ENCODE data around the gene ANO4. TPM values are rescaled to one million over a fixed set of nuclear protein-coding genes. Genes with fewer than 3 reads are reported as not detected.

Gene ANO4
- total and polyA plus RNA-seq, 2 donors (not counting 1 experiment from before 2014, with no cell fraction given) = not detected

DNA sequence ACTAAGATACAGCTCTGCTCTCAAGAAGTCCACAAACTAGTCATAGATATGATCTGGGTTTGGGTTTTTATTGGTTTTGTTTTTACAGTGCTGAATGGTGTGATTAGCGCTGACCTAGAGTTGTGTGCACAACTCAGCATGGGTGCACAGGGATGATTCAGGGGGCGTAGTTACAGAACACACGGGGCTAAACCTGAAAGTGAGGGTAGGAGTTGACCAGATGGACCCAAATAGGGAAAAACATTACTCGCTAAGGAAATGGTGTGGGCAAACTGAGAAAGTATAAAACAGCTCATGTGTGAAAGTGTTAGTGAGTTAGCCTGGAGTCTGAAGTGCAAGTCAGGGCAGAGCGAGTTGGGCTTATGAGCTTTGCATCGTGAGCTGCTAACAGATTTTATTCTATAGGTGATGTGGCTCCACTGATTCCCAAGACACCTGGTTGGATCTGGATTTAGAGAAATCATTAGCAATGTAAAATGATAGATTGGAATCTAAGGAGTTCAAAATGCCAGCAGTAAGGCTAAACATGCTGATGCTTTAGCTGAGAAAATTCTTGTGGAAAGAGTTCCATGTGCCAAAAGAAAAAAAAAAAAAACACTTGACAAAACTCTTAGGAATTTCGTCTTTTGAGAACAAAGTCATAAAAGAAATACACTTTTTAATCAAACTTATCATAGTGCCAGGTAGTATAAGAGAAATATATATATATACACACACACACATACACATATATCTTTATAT lies 280.5 kb downstream of the ANO4 start:
- Mint-ChIP-seq H3K27ac (no peak overlapping the region), H3K4me3 (no peak overlapping the region), H3K9me3 (ENCODE audit: insufficient read depth) (no peaks in the 10 kb centered on the region), H3K27me3 (no peaks in the 10 kb centered on the region), H3K4me1 (no peaks in the 10 kb centered on the region)
- no peak overlapping the region for H3K4me2 ChIP-seq (replicated peaks; ENCODE audit: low read depth, low read length, poor library complexity, severe bottlenecking)
- H3K27me3 ChIP-seq (replicated peaks in 1 of 4; ENCODE audit: control extremely low read depth in 1 of 4, control insufficient read depth in 3 of 4, insufficient read depth in 4 of 4, low read length in 3 of 4) = no peaks in the 10 kb centered on the region
- no peaks in the 10 kb centered on the region for H4K20me1 ChIP-seq (ENCODE audit: control insufficient read depth, insufficient read depth, low read length, poor library complexity, severe bottlenecking)
- ChIA-PET POLR2A (no interaction called here), CTCF (no interaction called here)
- H3K36me3 ChIP-seq (replicated peaks in 1 of 2; ENCODE audit: control extremely low read depth in 1 of 2, control insufficient read depth in 1 of 2, extremely low read depth in 1 of 2, insufficient read depth in 2 of 2, low read length in 1 of 2) = no peaks in the 10 kb centered on the region
- H3K4me3 ChIP-seq (ENCODE audit: control extremely low read depth in 1 of 5, extremely low read depth in 1 of 5, insufficient read depth in 1 of 5, low read depth in 2 of 5, low read length in 4 of 5) = no peak overlapping the region
- no peaks in the 10 kb centered on the region for H3K9me3 ChIP-seq (ENCODE audit: control extremely low read depth in 1 of 3, control insufficient read depth in 2 of 3, insufficient read depth in 1 of 3, low read length in 2 of 3)
- TF ChIP-seq, protein P1, sequence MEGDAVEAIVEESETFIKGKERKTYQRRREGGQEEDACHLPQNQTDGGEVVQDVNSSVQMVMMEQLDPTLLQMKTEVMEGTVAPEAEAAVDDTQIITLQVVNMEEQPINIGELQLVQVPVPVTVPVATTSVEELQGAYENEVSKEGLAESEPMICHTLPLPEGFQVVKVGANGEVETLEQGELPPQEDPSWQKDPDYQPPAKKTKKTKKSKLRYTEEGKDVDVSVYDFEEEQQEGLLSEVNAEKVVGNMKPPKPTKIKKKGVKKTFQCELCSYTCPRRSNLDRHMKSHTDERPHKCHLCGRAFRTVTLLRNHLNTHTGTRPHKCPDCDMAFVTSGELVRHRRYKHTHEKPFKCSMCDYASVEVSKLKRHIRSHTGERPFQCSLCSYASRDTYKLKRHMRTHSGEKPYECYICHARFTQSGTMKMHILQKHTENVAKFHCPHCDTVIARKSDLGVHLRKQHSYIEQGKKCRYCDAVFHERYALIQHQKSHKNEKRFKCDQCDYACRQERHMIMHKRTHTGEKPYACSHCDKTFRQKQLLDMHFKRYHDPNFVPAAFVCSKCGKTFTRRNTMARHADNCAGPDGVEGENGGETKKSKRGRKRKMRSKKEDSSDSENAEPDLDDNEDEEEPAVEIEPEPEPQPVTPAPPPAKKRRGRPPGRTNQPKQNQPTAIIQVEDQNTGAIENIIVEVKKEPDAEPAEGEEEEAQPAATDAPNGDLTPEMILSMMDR (IDR thresholded peaks at IDR 0.05) = no peak
- no peak for TF ChIP-seq EZH2 (IDR thresholded peaks at IDR 0.05; ENCODE audit: borderline replicate concordance, insufficient read depth, low read depth, low read length, poor library complexity, severe bottlenecking)
- no peaks in the 10 kb centered on the region for H3K79me2 ChIP-seq (ENCODE audit: control insufficient read depth, insufficient read depth, low read length)
- H2AFZ ChIP-seq (ENCODE audit: insufficient read depth, low read depth, low read length, poor library complexity, severe bottlenecking) = no peak overlapping the region
- intact Hi-C loops (cut with micrococcal nuclease) = no loop called here
- WGBS (ENCODE audit: insufficient coverage) = 75% methylated on average over 6 of the region's 7 CpGs
- DNase-seq = no peak
- no peak overlapping the region for H3K9ac ChIP-seq (ENCODE audit: low read length)
- no peak for ATAC-seq (ENCODE audit: low read depth)
- no peak overlapping the region for H3K27ac ChIP-seq (ENCODE audit: low read length in 2 of 2)
- no peaks in the 10 kb centered on the region for H3K4me1 ChIP-seq (ENCODE audit: control insufficient read depth in 2 of 2, insufficient read depth in 2 of 2, low read length in 2 of 2)

DNA sequence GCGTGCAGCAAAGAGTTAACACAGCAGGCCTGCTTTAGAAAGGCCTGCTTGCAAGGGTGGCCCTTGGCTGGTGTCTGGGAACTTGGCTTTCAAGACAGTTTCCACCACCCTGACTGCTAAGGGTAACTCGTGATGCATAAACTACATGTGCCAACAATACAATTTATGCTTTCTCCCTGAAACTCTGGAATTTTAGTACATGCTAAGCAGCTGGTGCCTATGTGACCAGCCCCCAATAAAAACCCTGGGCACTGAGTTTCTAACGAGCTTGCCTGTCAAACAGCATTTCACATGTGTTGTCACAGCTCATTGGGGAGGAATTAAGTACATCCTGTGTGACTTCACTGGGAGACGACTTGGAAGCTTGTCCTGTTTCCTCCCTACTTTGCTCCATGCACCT lies 282.3 kb downstream of the ANO4 start:
- TF ChIP-seq EZH2 (IDR thresholded peaks at IDR 0.05; ENCODE audit: borderline replicate concordance, insufficient read depth, low read depth, low read length, poor library complexity, severe bottlenecking) = no peak
- TF ChIP-seq, protein P1 (IDR thresholded peaks at IDR 0.05) = no peak
- H3K27ac ChIP-seq (ENCODE audit: low read length in 2 of 2) = no peak overlapping the region
- WGBS (ENCODE audit: insufficient coverage) = 65% methylated on average over 3 of the region's 4 CpGs
- DNase-seq (no peak), ATAC-seq (ENCODE audit: low read depth) (no peak)
- no peak overlapping the region for H3K4me2 ChIP-seq (replicated peaks; ENCODE audit: low read depth, low read length, poor library complexity, severe bottlenecking)
- H3K9ac ChIP-seq (ENCODE audit: low read length) = no peak overlapping the region
- H3K27ac Mint-ChIP-seq = no peak overlapping the region
- ChIA-PET POLR2A (no interaction called here), CTCF (no interaction called here)
- no peaks in the 10 kb centered on the region for H3K9me3 ChIP-seq (ENCODE audit: control extremely low read depth in 1 of 3, control insufficient read depth in 2 of 3, insufficient read depth in 1 of 3, low read length in 2 of 3)
- no peaks in the 10 kb centered on the region for H3K9me3 Mint-ChIP-seq (ENCODE audit: insufficient read depth)
- no peaks in the 10 kb centered on the region for H3K79me2 ChIP-seq (ENCODE audit: control insufficient read depth, insufficient read depth, low read length)
- no peak overlapping the region for H3K4me3 ChIP-seq (ENCODE audit: control extremely low read depth in 1 of 5, extremely low read depth in 1 of 5, insufficient read depth in 1 of 5, low read depth in 2 of 5, low read length in 4 of 5)
- no peaks in the 10 kb centered on the region for H3K27me3 Mint-ChIP-seq
- H3K4me3 Mint-ChIP-seq = no peak overlapping the region
- H2AFZ ChIP-seq (ENCODE audit: insufficient read depth, low read depth, low read length, poor library complexity, severe bottlenecking) = no peak overlapping the region
- H3K36me3 ChIP-seq (replicated peaks in 1 of 2; ENCODE audit: control extremely low read depth in 1 of 2, control insufficient read depth in 1 of 2, extremely low read depth in 1 of 2, insufficient read depth in 2 of 2, low read length in 1 of 2) = no peaks in the 10 kb centered on the region
- intact Hi-C loops (cut with micrococcal nuclease) = no loop called here
- H4K20me1 ChIP-seq (ENCODE audit: control insufficient read depth, insufficient read depth, low read length, poor library complexity, severe bottlenecking) = no peaks in the 10 kb centered on the region
- H3K27me3 ChIP-seq (replicated peaks in 1 of 4; ENCODE audit: control extremely low read depth in 1 of 4, control insufficient read depth in 3 of 4, insufficient read depth in 4 of 4, low read length in 3 of 4) = no peaks in the 10 kb centered on the region
- no peaks in the 10 kb centered on the region for H3K4me1 ChIP-seq (ENCODE audit: control insufficient read depth in 2 of 2, insufficient read depth in 2 of 2, low read length in 2 of 2)
- H3K4me1 Mint-ChIP-seq = no peaks in the 10 kb centered on the region

All from B cell (primary cell).